Suprapubic skin (tissue), 4 donors: ENCODE measurements around the gene FAM98C.

Experiments used
- CTCF ChIP-seq, 2 donors: fragments of 200-600 bp in 1 of 2; fragments of 450-650 bp in 1 of 2; sonication (generic) in 1 of 2; IDR thresholded peaks; one replicate each; pipeline ENCODE4 v1.5.1; 2016 to 2019; ENCODE audit warnings: antibody characterized with exemption in 2 of 2, mild to moderate bottlenecking in 1 of 2, moderate library complexity in 1 of 2
- EP300 ChIP-seq: sonication (generic); formaldehyde crosslinking; IDR thresholded peaks from one replicate; pipeline ENCODE4 v1.6.1; 2017; ENCODE audit warnings: antibody characterized with exemption
- POLR2AphosphoS5 ChIP-seq, 3 donors: sonication (generic); formaldehyde crosslinking; IDR thresholded peaks; one replicate each; pipeline ENCODE4 v1.6.1; 2017; ENCODE audit warnings: antibody characterized with exemption in 3 of 3

GRCh38 chr19:38381138-38381537 is 21.8 kb upstream of the FAM98C start:
- TF ChIP-seq CTCF (IDR thresholded peaks at IDR 0.05) = no peak
- no peak for TF ChIP-seq EP300
- no peak for TF ChIP-seq POLR2AphosphoS5 (IDR thresholded peaks at IDR 0.05)
